Measurements from ENCODE around the gene ARHGAP45. TPM values are rescaled to one million over a fixed set of nuclear protein-coding genes. Genes with fewer than 3 reads are reported as not detected.

Gene ARHGAP45
- total and polyA plus RNA-seq, 4 donors: 7.4 to 38.6 (median 18.5) TPM

GRCh38 chr19:1058112-1058511 lies 8.9 kb upstream of the ARHGAP45 start:
- Histone ChIP-seq H3K36me3 (ENCODE audit: control insufficient read depth in 1 of 2, insufficient read depth in 2 of 2, low read length in 1 of 2) (no peaks in the 10 kb centered on the region), H3K4me3 (ENCODE audit: low read length in 2 of 2) (no peak overlapping the region), H3K27ac (ENCODE audit: low read depth in 1 of 2, low read length in 2 of 2) (no peak overlapping the region), H3K9me3 (ENCODE audit: control insufficient read depth, low read length) (peaks cover 7% of the 10 kb centered on the region), H3K27me3 (ENCODE audit: control insufficient read depth in 1 of 2, insufficient read depth in 2 of 2, low read length in 1 of 2) (no peaks in the 10 kb centered on the region), H3K4me1 (ENCODE audit: control insufficient read depth in 1 of 2, insufficient read depth in 2 of 2, low read length in 2 of 2) (no peaks in the 10 kb centered on the region)
- WGBS, 2 donors: 95 to 96% methylated on average over 5 of the region's 5 CpGs
- intact Hi-C loops (cut with DNase I): no loop called here
- DNase-seq (no peak), ATAC-seq (ENCODE audit: low FRiP score) (no peak)

- peaks cover 7% of the 10 kb centered on the region for H3K9me3 ChIP-seq (ENCODE audit: control insufficient read depth, low read length)
- 84 to 90% methylated on average over 5 of the region's 5 CpGs for WGBS, 2 donors
Measured at GRCh38 chr19:1060689-1061088, 6.3 kb upstream of the ARHGAP45 start.

GRCh38 chr19:1061987-1062386 lies 5.0 kb upstream of the ARHGAP45 start:
- Histone ChIP-seq H3K4me1 (ENCODE audit: control insufficient read depth in 1 of 2, insufficient read depth in 2 of 2, low read length in 2 of 2) (no peaks in the 10 kb centered on the region), H3K4me3 (ENCODE audit: low read length in 2 of 2) (no peak overlapping the region), H3K27me3 (ENCODE audit: control insufficient read depth in 1 of 2, insufficient read depth in 2 of 2, low read length in 1 of 2) (no peaks in the 10 kb centered on the region), H3K36me3 (ENCODE audit: control insufficient read depth in 1 of 2, insufficient read depth in 2 of 2, low read length in 1 of 2) (no peaks in the 10 kb centered on the region), H3K27ac (ENCODE audit: low read depth in 1 of 2, low read length in 2 of 2) (no peak overlapping the region), H3K9me3 (ENCODE audit: control insufficient read depth, low read length) (peaks cover 7% of the 10 kb centered on the region)
- ATAC-seq (ENCODE audit: low FRiP score) (no peak), DNase-seq (no peak)
- WGBS, 2 donors: 65 to 95% methylated on average over 19 to 20 of the region's 20 CpGs
- intact Hi-C loops (cut with DNase I): no loop called here

More at GRCh38 chr19:1060689-1061088, 6.3 kb upstream of the ARHGAP45 start:
- intact Hi-C loops (cut with DNase I): no loop called here
- Histone ChIP-seq H3K27me3 (ENCODE audit: control insufficient read depth in 1 of 2, insufficient read depth in 2 of 2, low read length in 1 of 2) (no peaks in the 10 kb centered on the region), H3K4me3 (ENCODE audit: low read length in 2 of 2) (no peak overlapping the region), H3K27ac (ENCODE audit: low read depth in 1 of 2, low read length in 2 of 2) (no peak overlapping the region), H3K4me1 (ENCODE audit: control insufficient read depth in 1 of 2, insufficient read depth in 2 of 2, low read length in 2 of 2) (no peaks in the 10 kb centered on the region), H3K36me3 (ENCODE audit: control insufficient read depth in 1 of 2, insufficient read depth in 2 of 2, low read length in 1 of 2) (no peaks in the 10 kb centered on the region)
- DNase-seq (no peak), ATAC-seq (ENCODE audit: low FRiP score) (no peak)

GRCh38 chr19:1062387-1063029 lies 4.5 kb upstream of the ARHGAP45 start:
- DNase-seq: no peak
- no peak for ATAC-seq (ENCODE audit: low FRiP score)
- Histone ChIP-seq H3K9me3 (ENCODE audit: control insufficient read depth, low read length) (peaks cover 2% of the 10 kb centered on the region), H3K4me1 (ENCODE audit: control insufficient read depth in 1 of 2, insufficient read depth in 2 of 2, low read length in 2 of 2) (no peaks in the 10 kb centered on the region), H3K27me3 (ENCODE audit: control insufficient read depth in 1 of 2, insufficient read depth in 2 of 2, low read length in 1 of 2) (no peaks in the 10 kb centered on the region), H3K36me3 (ENCODE audit: control insufficient read depth in 1 of 2, insufficient read depth in 2 of 2, low read length in 1 of 2) (no peaks in the 10 kb centered on the region), H3K27ac (ENCODE audit: low read depth in 1 of 2, low read length in 2 of 2) (no peak overlapping the region), H3K4me3 (ENCODE audit: low read length in 2 of 2) (no peak overlapping the region)
- 68 to 90% methylated on average over 14 to 17 of the region's 17 CpGs for WGBS, 2 donors
- intact Hi-C loops (cut with DNase I): no loop called here

GRCh38 chr19:1063030-1063908 lies 3.7 kb upstream of the ARHGAP45 start:
- WGBS, 2 donors: 59 to 92% methylated on average over 34 to 37 of the region's 37 CpGs
- Histone ChIP-seq H3K27ac (ENCODE audit: low read depth in 1 of 2, low read length in 2 of 2) (no peak overlapping the region), H3K9me3 (ENCODE audit: control insufficient read depth, low read length) (no peaks in the 10 kb centered on the region), H3K36me3 (ENCODE audit: control insufficient read depth in 1 of 2, insufficient read depth in 2 of 2, low read length in 1 of 2) (no peaks in the 10 kb centered on the region), H3K27me3 (ENCODE audit: control insufficient read depth in 1 of 2, insufficient read depth in 2 of 2, low read length in 1 of 2) (no peaks in the 10 kb centered on the region), H3K4me3 (ENCODE audit: low read length in 2 of 2) (no peak overlapping the region), H3K4me1 (ENCODE audit: control insufficient read depth in 1 of 2, insufficient read depth in 2 of 2, low read length in 2 of 2) (no peaks in the 10 kb centered on the region)
- ATAC-seq (ENCODE audit: low FRiP score) (no peak), DNase-seq (no peak)
- intact Hi-C loops (cut with DNase I): no loop called here

GRCh38 chr19:1063909-1064660 lies 2.9 kb upstream of the ARHGAP45 start:
- no peak for ATAC-seq (ENCODE audit: low FRiP score)
- Histone ChIP-seq H3K27ac (ENCODE audit: low read depth in 1 of 2, low read length in 2 of 2) (no peak overlapping the region), H3K4me1 (ENCODE audit: control insufficient read depth in 1 of 2, insufficient read depth in 2 of 2, low read length in 2 of 2) (no peaks in the 10 kb centered on the region), H3K4me3 (ENCODE audit: low read length in 2 of 2) (no peak overlapping the region), H3K27me3 (ENCODE audit: control insufficient read depth in 1 of 2, insufficient read depth in 2 of 2, low read length in 1 of 2) (no peaks in the 10 kb centered on the region), H3K9me3 (ENCODE audit: control insufficient read depth, low read length) (no peaks in the 10 kb centered on the region), H3K36me3 (ENCODE audit: control insufficient read depth in 1 of 2, insufficient read depth in 2 of 2, low read length in 1 of 2) (no peaks in the 10 kb centered on the region)
- WGBS, 2 donors: 51 to 85% methylated on average over 37 of the region's 37 CpGs
- DNase-seq: peak in 1 of 2 donors; percentile 51
- intact Hi-C loops (cut with DNase I): no loop called here

GRCh38 chr19:1064661-1065605 lies 2.0 kb upstream of the ARHGAP45 start:
- DNase-seq (peak; percentile 79 to 91), ATAC-seq (ENCODE audit: low FRiP score) (peak; percentile 71)
- Histone ChIP-seq H3K4me1 (ENCODE audit: control insufficient read depth in 1 of 2, insufficient read depth in 2 of 2, low read length in 2 of 2) (no peaks in the 10 kb centered on the region), H3K27me3 (ENCODE audit: control insufficient read depth in 1 of 2, insufficient read depth in 2 of 2, low read length in 1 of 2) (no peaks in the 10 kb centered on the region), H3K36me3 (ENCODE audit: control insufficient read depth in 1 of 2, insufficient read depth in 2 of 2, low read length in 1 of 2) (no peaks in the 10 kb centered on the region), H3K4me3 (ENCODE audit: low read length in 2 of 2) (no peak overlapping the region), H3K9me3 (ENCODE audit: control insufficient read depth, low read length) (no peaks in the 10 kb centered on the region), H3K27ac (ENCODE audit: low read depth in 1 of 2, low read length in 2 of 2) (no peak overlapping the region)
- intact Hi-C loops (cut with DNase I): no loop called here
- WGBS, 2 donors: 7 to 10% methylated on average over 58 to 60 of the region's 60 CpGs

GRCh38 chr19:1065606-1066109 lies 1.3 kb upstream of the ARHGAP45 start:
- WGBS, 2 donors: 58 to 64% methylated on average over 14 to 17 of the region's 17 CpGs
- Histone ChIP-seq H3K27me3 (ENCODE audit: control insufficient read depth in 1 of 2, insufficient read depth in 2 of 2, low read length in 1 of 2) (no peaks in the 10 kb centered on the region), H3K9me3 (ENCODE audit: control insufficient read depth, low read length) (no peaks in the 10 kb centered on the region), H3K36me3 (ENCODE audit: control insufficient read depth in 1 of 2, insufficient read depth in 2 of 2, low read length in 1 of 2) (no peaks in the 10 kb centered on the region), H3K4me3 (ENCODE audit: low read length in 2 of 2) (no peak overlapping the region), H3K4me1 (ENCODE audit: control insufficient read depth in 1 of 2, insufficient read depth in 2 of 2, low read length in 2 of 2) (no peaks in the 10 kb centered on the region), H3K27ac (ENCODE audit: low read depth in 1 of 2, low read length in 2 of 2) (no peak overlapping the region)
- intact Hi-C loops (cut with DNase I): no loop called here
- no peak for ATAC-seq (ENCODE audit: low FRiP score)
- DNase-seq: no peak

Data from aorta (tissue), 5 donors.